Measurements from ENCODE around the gene PYCR2. TPM values are rescaled to one million over a fixed set of nuclear protein-coding genes. Genes with fewer than 3 reads are reported as not detected.
A peak's percentile ranks its signal among the peaks of the same experiment; 100 is the strongest.

The PYCR2 gene
- total RNA-seq, 1 donor from 2014 or later, result 44.5 TPM

- H3K4me1 Mint-ChIP-seq (ENCODE audit: unreplicated experiment), result peaks cover 36% of the 10 kb centered on the region
- TF ChIP-seq CTCF (IDR thresholded peaks at IDR 0.05; ENCODE audit: unreplicated experiment), result no peak
- H3K9me3 Mint-ChIP-seq (ENCODE audit: unreplicated experiment), result no peaks in the 10 kb centered on the region
- peak overlapping the region; percentile 32 for H3K27ac Mint-ChIP-seq (ENCODE audit: unreplicated experiment)
- peaks cover 16% of the 10 kb centered on the region for H3K27me3 Mint-ChIP-seq (ENCODE audit: unreplicated experiment)
- H3K36me3 Mint-ChIP-seq (ENCODE audit: low read depth, unreplicated experiment), result no peaks in the 10 kb centered on the region
- DNase-seq (ENCODE audit: low spot score), result no peak
- no peak overlapping the region for H3K4me3 Mint-ChIP-seq (ENCODE audit: unreplicated experiment)
Observed at GRCh38 chr1:225896494-225896893, 27.6 kb downstream of the PYCR2 start.

DNA sequence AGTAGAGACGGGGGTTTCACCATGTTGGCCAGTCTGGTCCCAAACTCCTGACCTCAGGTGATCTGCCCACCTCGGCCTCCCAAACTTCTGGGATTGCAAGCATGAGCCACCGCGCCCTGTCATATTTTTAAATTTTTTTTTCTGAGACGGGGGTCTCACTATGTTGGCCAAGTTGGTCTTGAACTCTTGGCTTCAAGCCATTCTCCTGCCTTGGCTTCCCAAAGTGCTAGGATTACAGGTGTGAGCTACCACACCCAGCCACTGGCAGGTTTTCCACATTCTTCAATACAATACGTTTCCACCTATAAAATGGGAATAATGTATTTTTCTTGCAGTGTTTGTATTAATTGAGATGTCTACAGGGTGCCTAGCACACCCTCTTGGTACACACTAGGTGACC, 31.7 kb downstream of the PYCR2 start:
- no peak overlapping the region for H3K27ac Mint-ChIP-seq (ENCODE audit: unreplicated experiment)
- no peaks in the 10 kb centered on the region for H3K36me3 Mint-ChIP-seq (ENCODE audit: low read depth, unreplicated experiment)
- no peak for DNase-seq (ENCODE audit: low spot score)
- no peak overlapping the region for H3K4me3 Mint-ChIP-seq (ENCODE audit: unreplicated experiment)
- no peak for TF ChIP-seq CTCF (IDR thresholded peaks at IDR 0.05; ENCODE audit: unreplicated experiment)
- peaks cover 6% of the 10 kb centered on the region for H3K27me3 Mint-ChIP-seq (ENCODE audit: unreplicated experiment)
- H3K9me3 Mint-ChIP-seq (ENCODE audit: unreplicated experiment), result no peaks in the 10 kb centered on the region
- peaks cover 9% of the 10 kb centered on the region for H3K4me1 Mint-ChIP-seq (ENCODE audit: unreplicated experiment)

- DNase-seq (ENCODE audit: low spot score), result no peak
- TF ChIP-seq CTCF (IDR thresholded peaks at IDR 0.05; ENCODE audit: unreplicated experiment), result no peak
- no peak overlapping the region for H3K27ac Mint-ChIP-seq (ENCODE audit: unreplicated experiment)
- peaks cover under 1% of the 10 kb centered on the region for H3K4me1 Mint-ChIP-seq (ENCODE audit: unreplicated experiment)
- no peaks in the 10 kb centered on the region for H3K9me3 Mint-ChIP-seq (ENCODE audit: unreplicated experiment)
- peaks cover 4% of the 10 kb centered on the region for H3K27me3 Mint-ChIP-seq (ENCODE audit: unreplicated experiment)
- no peaks in the 10 kb centered on the region for H3K36me3 Mint-ChIP-seq (ENCODE audit: low read depth, unreplicated experiment)
- H3K4me3 Mint-ChIP-seq (ENCODE audit: unreplicated experiment), result no peak overlapping the region
Observed at GRCh38 chr1:225891229-225891972, 32.6 kb downstream of the PYCR2 start.

- DNase-seq (ENCODE audit: low spot score), result no peak
Observed at GRCh38 chr1:225890346-225891228, 33.5 kb downstream of the PYCR2 start.

More at GRCh38 chr1:225890346-225891228, 33.5 kb downstream of the PYCR2 start:
- Mint-ChIP-seq H3K27me3 (ENCODE audit: unreplicated experiment) (peaks cover 4% of the 10 kb centered on the region), H3K36me3 (ENCODE audit: low read depth, unreplicated experiment) (no peaks in the 10 kb centered on the region), H3K9me3 (ENCODE audit: unreplicated experiment) (no peaks in the 10 kb centered on the region), H3K27ac (ENCODE audit: unreplicated experiment) (peak overlapping the region; percentile 20), H3K4me1 (ENCODE audit: unreplicated experiment) (no peaks in the 10 kb centered on the region), H3K4me3 (ENCODE audit: unreplicated experiment) (no peak overlapping the region)
- no peak for TF ChIP-seq CTCF (IDR thresholded peaks at IDR 0.05; ENCODE audit: unreplicated experiment)

All from endothelial cell (in vitro differentiated cells).